ENCODE measurements around the gene HDGFL3. TPM values are rescaled to one million over a fixed set of nuclear protein-coding genes. Genes with fewer than 3 reads are reported as not detected.
A peak's percentile ranks its signal among the peaks of the same experiment; 100 is the strongest.

Gene HDGFL3
- total RNA-seq, 2 donors from 2014 or later = 11.1 to 44.7 TPM

DNA sequence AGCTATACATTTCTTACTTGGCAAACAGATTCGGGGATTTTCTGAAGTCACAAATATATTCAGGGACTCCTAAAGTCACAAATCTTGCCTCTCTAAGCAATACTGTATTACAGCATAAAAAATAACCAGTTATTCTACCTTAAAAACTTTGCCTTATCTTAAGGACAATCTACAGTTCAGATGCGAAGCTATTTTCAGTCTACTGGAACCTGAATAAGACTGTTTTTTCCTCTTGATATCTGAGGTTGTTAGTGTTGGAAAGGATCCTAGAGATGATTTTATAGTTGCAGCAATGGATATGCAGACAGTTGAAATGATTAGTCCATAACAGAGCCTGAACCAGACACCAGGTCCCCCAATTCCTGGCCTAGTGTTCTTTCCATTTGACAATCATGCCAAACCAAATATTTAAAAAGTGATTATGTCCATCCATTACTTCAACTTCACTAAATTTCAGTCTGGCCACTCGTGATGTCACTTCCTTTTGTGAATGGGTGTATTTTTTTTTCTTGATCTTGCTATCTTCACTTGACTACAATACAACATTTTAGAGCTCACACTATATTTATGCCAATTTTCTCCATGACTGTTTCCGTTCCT lies 1.8 kb downstream of the HDGFL3 start:
- Mint-ChIP-seq H3K36me3 (ENCODE audit: low read depth) (peaks cover 7% of the 10 kb centered on the region), H3K27ac (peak overlapping the region; percentile 93)

DNA sequence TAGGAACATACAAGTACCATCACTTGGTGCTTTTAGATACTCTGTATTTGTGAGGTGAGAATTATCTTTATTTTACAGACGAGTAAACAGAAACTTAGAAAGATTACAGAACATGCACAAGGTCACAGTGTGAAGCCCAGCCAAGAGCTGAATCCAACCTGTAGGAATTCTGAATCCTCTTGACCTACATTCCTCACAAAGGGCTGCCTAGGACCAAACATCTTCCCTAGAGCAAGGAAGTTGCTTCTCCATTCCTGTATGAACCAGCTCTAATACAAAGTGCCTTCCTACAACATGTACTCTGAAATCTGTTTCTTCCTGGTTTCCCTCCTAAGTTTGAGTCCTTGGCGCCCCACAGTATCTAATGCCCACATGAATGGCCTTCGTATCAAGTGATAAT lies 2.9 kb downstream of the HDGFL3 start:
- Mint-ChIP-seq H3K27ac (no peak overlapping the region), H3K36me3 (ENCODE audit: low read depth) (peaks cover 7% of the 10 kb centered on the region), H3K27me3 (peaks cover 7% of the 10 kb centered on the region), H3K4me1 (no peaks in the 10 kb centered on the region), H3K4me3 (peak overlapping the region; percentile 89), H3K9me3 (no peaks in the 10 kb centered on the region)
- ATAC-seq (replicated peaks) = no peak

More for the DNA sequence above, 1.8 kb downstream of the HDGFL3 start:
- peak overlapping the region; percentile 89 for H3K4me3 Mint-ChIP-seq
- no peaks in the 10 kb centered on the region for H3K9me3 Mint-ChIP-seq
- H3K4me1 Mint-ChIP-seq = no peaks in the 10 kb centered on the region
- no peak for ATAC-seq (replicated peaks)
- peaks cover 7% of the 10 kb centered on the region for H3K27me3 Mint-ChIP-seq

GRCh38 chr15:83203543-83203942 lies 4.1 kb downstream of the HDGFL3 start:
- no peak overlapping the region for H3K27ac Mint-ChIP-seq
- no peak for ATAC-seq (replicated peaks)
- peaks cover 7% of the 10 kb centered on the region for H3K36me3 Mint-ChIP-seq (ENCODE audit: low read depth)

GRCh38 chr15:83200589-83200988 lies 7.0 kb downstream of the HDGFL3 start:
- no peaks in the 10 kb centered on the region for H3K9me3 Mint-ChIP-seq

More at GRCh38 chr15:83203543-83203942, 4.1 kb downstream of the HDGFL3 start:
- H3K9me3 Mint-ChIP-seq = no peaks in the 10 kb centered on the region
- peak overlapping the region; percentile 89 for H3K4me3 Mint-ChIP-seq
- peaks cover 7% of the 10 kb centered on the region for H3K27me3 Mint-ChIP-seq
- peaks cover 5% of the 10 kb centered on the region for H3K4me1 Mint-ChIP-seq

GRCh38 chr15:83200162-83200561 lies 7.5 kb downstream of the HDGFL3 start:
- H3K36me3 Mint-ChIP-seq (ENCODE audit: low read depth) = no peaks in the 10 kb centered on the region
- peak overlapping the region; percentile 84 for H3K27ac Mint-ChIP-seq
- H3K4me1 Mint-ChIP-seq = peaks cover 10% of the 10 kb centered on the region
- H3K27me3 Mint-ChIP-seq = peaks cover 5% of the 10 kb centered on the region
- ATAC-seq (replicated peaks) = peak; percentile 77
- no peaks in the 10 kb centered on the region for H3K9me3 Mint-ChIP-seq
- peak overlapping the region; percentile 62 for H3K4me3 Mint-ChIP-seq

More at GRCh38 chr15:83200589-83200988, 7.0 kb downstream of the HDGFL3 start:
- Mint-ChIP-seq H3K36me3 (ENCODE audit: low read depth) (no peaks in the 10 kb centered on the region), H3K4me3 (peak overlapping the region; percentile 62), H3K4me1 (peaks cover 10% of the 10 kb centered on the region), H3K27me3 (peaks cover 5% of the 10 kb centered on the region), H3K27ac (peak overlapping the region; percentile 84)
- peak; percentile 55 for ATAC-seq (replicated peaks)

DNA sequence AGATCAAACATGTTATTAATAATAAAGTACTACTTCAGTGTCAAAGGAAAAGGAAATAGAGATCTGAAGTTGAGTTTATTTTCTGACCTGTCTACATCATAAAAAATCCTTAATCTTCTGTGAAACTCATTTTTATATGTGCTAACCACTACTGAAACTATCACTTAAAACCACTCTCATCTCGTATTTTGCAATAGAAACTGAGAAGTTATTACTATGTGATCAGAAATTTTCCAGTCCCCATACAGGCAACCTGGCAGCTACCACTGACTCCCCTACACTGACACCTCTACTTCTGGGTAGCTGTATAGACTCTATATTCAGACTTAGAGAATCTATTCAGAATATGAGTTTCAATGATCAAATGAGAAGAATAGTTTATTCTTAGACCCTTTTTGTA lies 8.3 kb downstream of the HDGFL3 start:
- Mint-ChIP-seq H3K36me3 (ENCODE audit: low read depth) (no peaks in the 10 kb centered on the region), H3K9me3 (no peaks in the 10 kb centered on the region), H3K27ac (peak overlapping the region; percentile 84), H3K4me3 (peak overlapping the region; percentile 62), H3K27me3 (peaks cover 9% of the 10 kb centered on the region), H3K4me1 (peaks cover 10% of the 10 kb centered on the region)
- peak; percentile 82 for ATAC-seq (replicated peaks)

- peak overlapping the region; percentile 84 for H3K27ac Mint-ChIP-seq
- no peak for ATAC-seq (replicated peaks)
- peak overlapping the region; percentile 62 for H3K4me3 Mint-ChIP-seq
Observed at GRCh38 chr15:83198476-83198875, 9.1 kb downstream of the HDGFL3 start.

GRCh38 chr15:83194528-83194927 lies 13.1 kb downstream of the HDGFL3 start:
- H3K4me3 Mint-ChIP-seq = no peak overlapping the region
- ATAC-seq (replicated peaks) = no peak
- no peak overlapping the region for H3K27ac Mint-ChIP-seq
- peaks cover 9% of the 10 kb centered on the region for H3K27me3 Mint-ChIP-seq
- peaks cover 5% of the 10 kb centered on the region for H3K36me3 Mint-ChIP-seq (ENCODE audit: low read depth)
- no peaks in the 10 kb centered on the region for H3K9me3 Mint-ChIP-seq
- H3K4me1 Mint-ChIP-seq = peaks cover 10% of the 10 kb centered on the region

More at GRCh38 chr15:83198476-83198875, 9.1 kb downstream of the HDGFL3 start:
- Mint-ChIP-seq H3K27me3 (peaks cover 9% of the 10 kb centered on the region), H3K4me1 (peaks cover 10% of the 10 kb centered on the region), H3K36me3 (ENCODE audit: low read depth) (no peaks in the 10 kb centered on the region), H3K9me3 (no peaks in the 10 kb centered on the region)

GRCh38 chr15:83193721-83194120 lies 13.9 kb downstream of the HDGFL3 start:
- Mint-ChIP-seq H3K27me3 (peaks cover 9% of the 10 kb centered on the region), H3K27ac (no peak overlapping the region), H3K36me3 (ENCODE audit: low read depth) (peaks cover 7% of the 10 kb centered on the region), H3K4me1 (peaks cover 7% of the 10 kb centered on the region), H3K4me3 (no peak overlapping the region), H3K9me3 (no peaks in the 10 kb centered on the region)
- ATAC-seq (replicated peaks) = no peak

GRCh38 chr15:83192742-83193141 lies 14.9 kb downstream of the HDGFL3 start:
- ATAC-seq (replicated peaks) = no peak
- Mint-ChIP-seq H3K36me3 (ENCODE audit: low read depth) (peaks cover 10% of the 10 kb centered on the region), H3K27me3 (peaks cover 13% of the 10 kb centered on the region), H3K9me3 (no peaks in the 10 kb centered on the region), H3K4me3 (no peak overlapping the region), H3K4me1 (peaks cover 11% of the 10 kb centered on the region), H3K27ac (no peak overlapping the region)

- no peak for ATAC-seq (replicated peaks)
- H3K4me1 Mint-ChIP-seq = peaks cover 5% of the 10 kb centered on the region
- no peak overlapping the region for H3K27ac Mint-ChIP-seq
- H3K27me3 Mint-ChIP-seq = peaks cover 8% of the 10 kb centered on the region
- no peaks in the 10 kb centered on the region for H3K9me3 Mint-ChIP-seq
- peaks cover 10% of the 10 kb centered on the region for H3K36me3 Mint-ChIP-seq (ENCODE audit: low read depth)
- no peak overlapping the region for H3K4me3 Mint-ChIP-seq
Observed at GRCh38 chr15:83190450-83190849, 17.2 kb downstream of the HDGFL3 start.

- no peaks in the 10 kb centered on the region for H3K9me3 Mint-ChIP-seq
- H3K27ac Mint-ChIP-seq = no peak overlapping the region
- peaks cover 9% of the 10 kb centered on the region for H3K4me1 Mint-ChIP-seq
- H3K36me3 Mint-ChIP-seq (ENCODE audit: low read depth) = peaks cover 6% of the 10 kb centered on the region
- peaks cover 4% of the 10 kb centered on the region for H3K27me3 Mint-ChIP-seq
- no peak for ATAC-seq (replicated peaks)
- no peak overlapping the region for H3K4me3 Mint-ChIP-seq
Observed at GRCh38 chr15:83185561-83185960, 22.1 kb downstream of the HDGFL3 start.

GRCh38 chr15:83178869-83179325 lies 28.7 kb downstream of the HDGFL3 start:
- H3K4me3 Mint-ChIP-seq = no peak overlapping the region
- no peak for ATAC-seq (replicated peaks)

GRCh38 chr15:83178390-83178789 lies 29.2 kb downstream of the HDGFL3 start:
- no peak overlapping the region for H3K4me3 Mint-ChIP-seq
- ATAC-seq (replicated peaks) = no peak
- no peaks in the 10 kb centered on the region for H3K4me1 Mint-ChIP-seq
- H3K9me3 Mint-ChIP-seq = no peaks in the 10 kb centered on the region
- no peaks in the 10 kb centered on the region for H3K27me3 Mint-ChIP-seq
- no peaks in the 10 kb centered on the region for H3K36me3 Mint-ChIP-seq (ENCODE audit: low read depth)
- no peak overlapping the region for H3K27ac Mint-ChIP-seq

More at GRCh38 chr15:83178869-83179325, 28.7 kb downstream of the HDGFL3 start:
- no peak overlapping the region for H3K27ac Mint-ChIP-seq
- no peaks in the 10 kb centered on the region for H3K36me3 Mint-ChIP-seq (ENCODE audit: low read depth)
- H3K4me1 Mint-ChIP-seq = no peaks in the 10 kb centered on the region
- no peaks in the 10 kb centered on the region for H3K27me3 Mint-ChIP-seq
- H3K9me3 Mint-ChIP-seq = no peaks in the 10 kb centered on the region

DNA sequence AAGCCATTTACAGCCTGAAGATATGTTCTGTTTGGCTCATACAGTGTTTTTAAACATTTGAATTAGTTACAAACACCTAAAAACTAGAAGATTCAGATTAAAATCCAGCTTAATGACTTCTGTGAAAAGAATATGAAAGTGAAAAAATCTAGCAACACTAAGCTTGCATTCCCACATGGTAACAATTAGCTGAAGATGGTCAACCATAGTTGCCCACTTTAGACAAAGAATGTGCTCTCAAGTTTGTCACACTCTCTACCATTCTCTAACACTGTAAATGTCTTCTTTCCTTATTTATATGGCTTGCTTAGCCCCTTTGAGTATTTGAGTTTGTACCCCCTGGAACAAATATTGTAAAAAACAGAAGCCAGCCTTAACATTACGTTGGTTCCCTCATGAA lies 32.7 kb downstream of the HDGFL3 start:
- no peaks in the 10 kb centered on the region for H3K4me1 Mint-ChIP-seq
- H3K36me3 Mint-ChIP-seq (ENCODE audit: low read depth) = no peaks in the 10 kb centered on the region
- H3K9me3 Mint-ChIP-seq = no peaks in the 10 kb centered on the region

More for the DNA sequence above, 32.7 kb downstream of the HDGFL3 start:
- no peak for ATAC-seq (replicated peaks)
- no peaks in the 10 kb centered on the region for H3K27me3 Mint-ChIP-seq
- no peak overlapping the region for H3K27ac Mint-ChIP-seq
- no peak overlapping the region for H3K4me3 Mint-ChIP-seq
